HepG2 (cell line): ENCODE data around the gene JMJD8. TPM values are rescaled to one million over a fixed set of nuclear protein-coding genes. Genes with fewer than 3 reads are reported as not detected.

Experiments used
- MLXIP ChIP-seq: sonication (generic); formaldehyde crosslinking; IDR thresholded peaks from 2 replicates; pipeline ENCODE4 v1.9.0; 2021; ENCODE audit warnings: missing genetic modification reagents, borderline replicate concordance
- NKX3-1 ChIP-seq: sonication (generic); formaldehyde crosslinking; IDR thresholded peaks from 2 replicates; pipeline ENCODE4 v1.5.0; 2020; ENCODE audit warnings: missing genetic modification reagents
- PBX3 ChIP-seq: sonication (generic); formaldehyde crosslinking; IDR thresholded peaks from 2 replicates; pipeline ENCODE4 v1.8.1; 2023; ENCODE audit warnings: missing genetic modification reagents, inconsistent platforms, borderline replicate concordance
- POGZ ChIP-seq: sonication (generic); formaldehyde crosslinking; IDR thresholded peaks from 2 replicates; pipeline ENCODE4 v1.4.0; 2020; ENCODE audit warnings: mild to moderate bottlenecking, missing genetic modification reagents
- POLR2G ChIP-seq: fragments of 200-400 bp; formaldehyde crosslinking; IDR thresholded peaks from 2 replicates; pipeline ENCODE4 v1.6.1; 2018; ENCODE audit warnings: mild to moderate bottlenecking, low read depth, low read length, moderate library complexity
- TMF1 ChIP-seq: sonication (generic); formaldehyde crosslinking; IDR thresholded peaks from 2 replicates; pipeline ENCODE4 v1.8.1; 2022; ENCODE audit warnings: low read depth, missing genetic modification reagents
- ZNF441 ChIP-seq: sonication (generic); formaldehyde crosslinking; IDR thresholded peaks from 2 replicates; pipeline ENCODE4 v1.7.0; 2021; ENCODE audit warnings: missing genetic modification reagents, borderline replicate concordance
- ZNF543 ChIP-seq: sonication (generic); formaldehyde crosslinking; IDR thresholded peaks from 2 replicates; pipeline ENCODE4 v1.4.0; 2020; ENCODE audit warnings: mild to moderate bottlenecking, missing genetic modification reagents
- polyA plus RNA-seq, 8 experiments: library from polyadenylated mRNA; depleted of rRNA in 3 of 8; stranded (reverse) in 7 of 8; unstranded in 1 of 8; fragments of >200 nt; fragmentation: Illumina TruSeq in 4 of 8; extraction: Trizol in 4 of 8; gene quantifications; 2 replicates each; pipeline versions ENCODE4 v1.2.1 to v1.2.3, GENCODE V29; 2011 to 2016; ENCODE audit warnings: low read depth in 4 of 8, missing spikeins in 1 of 8, mixed read lengths in 1 of 8; ENCODE audit not compliant: insufficient read depth in 1 of 8
- total RNA-seq, 5 experiments: library from RNA; depleted of rRNA; stranded (reverse); fragments of >200 nt; fragmentation: Illumina TruSeq; extraction: Trizol; gene quantifications; 2 replicates each; pipeline ENCODE4 v1.2.3, GENCODE V29; 2016; ENCODE audit warnings: low read depth in 1 of 5

JMJD8 gene
- total and polyA plus RNA-seq, 2 of the 13 experiments (the other 11 are each of a cell fraction or from before 2014, with no cell fraction given), result 2.6 to 11.8 TPM

DNA sequence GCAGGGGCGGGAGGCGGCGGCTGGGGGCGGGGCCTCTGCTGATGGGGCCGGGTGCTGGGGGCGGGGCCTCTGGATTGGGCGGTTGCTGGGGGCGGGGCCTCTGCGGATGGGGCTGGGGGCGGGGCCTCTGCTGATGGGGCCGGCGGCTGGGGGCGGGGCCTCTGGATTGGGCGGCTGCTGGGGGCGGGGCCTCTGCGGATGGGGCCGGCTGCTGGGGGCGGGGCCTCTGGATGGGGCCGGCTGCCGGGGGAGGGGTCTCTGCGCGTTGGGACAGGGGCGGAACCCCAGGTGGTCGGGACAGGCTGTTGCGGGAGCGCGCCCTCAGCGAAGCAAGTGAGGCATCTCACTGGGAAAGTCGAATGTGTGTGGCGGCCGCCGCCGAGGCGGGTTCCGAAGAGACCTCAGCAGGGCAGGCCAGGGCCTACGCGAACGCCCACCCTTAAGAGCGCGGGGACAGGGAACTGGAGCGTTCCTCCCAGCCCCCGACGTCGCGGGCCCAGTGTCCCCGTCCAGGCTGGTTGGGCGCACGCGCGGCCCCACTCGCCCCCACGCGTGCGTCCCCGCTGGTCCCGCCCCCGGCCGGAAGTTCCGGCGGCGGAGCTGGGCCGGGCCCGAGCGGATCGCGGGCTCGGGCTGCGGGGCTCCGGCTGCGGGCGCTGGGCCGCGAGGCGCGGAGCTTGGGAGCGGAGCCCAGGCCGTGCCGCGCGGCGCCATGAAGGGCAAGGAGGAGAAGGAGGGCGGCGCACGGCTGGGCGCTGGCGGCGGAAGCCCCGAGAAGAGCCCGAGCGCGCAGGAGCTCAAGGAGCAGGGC lies 4.1 kb downstream of the JMJD8 start, which contains the start of gene STUB1 (continued):
- TF ChIP-seq PBX3 (CRISPR knock-in tag) (no peak), ZNF543 (CRISPR knock-in tag) (0 out of 2 replicates have a peak, but pooled peaks have one; percentile 4), TMF1 (CRISPR knock-in tag) (0 out of 2 replicates have a peak, but pooled peaks have one; percentile 53), MLXIP (0 out of 2 replicates have a peak, but pooled peaks have one; percentile 34), NKX3-1 (CRISPR knock-in tag) (0 out of 2 replicates have a peak, but pooled peaks have one; percentile 40), POGZ (CRISPR knock-in tag) (no peak), ZNF441 (CRISPR knock-in tag) (0 out of 2 replicates have a peak, but pooled peaks have one; percentile 10), POLR2G (peak; percentile 63)
